KMS-11 (cell line): ENCODE measurements around the gene KLHL33.
A peak's percentile ranks its signal among the peaks of the same experiment; 100 is the strongest.
"Not testable (repeated sequence)": the region's sequence is repeated elsewhere in the genome, so short reads cannot be mapped to it uniquely, and the experiment has no call there.

Experiments
- H2AFZ ChIP-seq: fragments of 200-600 bp; sonication (generic); 2 replicates; pipeline ENCODE4 v1.6.1; 2016; ENCODE audit warnings: antibody characterized with exemption, mixed run types, low read depth
- H3K27ac ChIP-seq: fragments of 200-600 bp; sonication (generic); 2 replicates; pipeline ENCODE4 v1.6.1; 2016; ENCODE audit warnings: mild to moderate bottlenecking, mixed run types
- H3K27me3 ChIP-seq: fragments of 200-600 bp; sonication (generic); 2 replicates; pipeline ENCODE4 v1.6.1; 2017; ENCODE audit warnings: mild to moderate bottlenecking, low read depth, mixed run types, moderate library complexity; ENCODE audit not compliant: insufficient read depth
- H3K36me3 ChIP-seq: fragments of 200-600 bp; sonication (generic); 2 replicates; pipeline ENCODE4 v1.6.1; 2017; ENCODE audit warnings: mild to moderate bottlenecking, mixed run types; ENCODE audit not compliant: insufficient read depth
- H3K4me1 ChIP-seq: fragments of 200-600 bp; sonication (generic); 2 replicates; pipeline ENCODE4 v1.6.1; 2016; ENCODE audit warnings: mild to moderate bottlenecking, low read depth, mixed run types; ENCODE audit not compliant: poor library complexity, severe bottlenecking
- H3K4me2 ChIP-seq: fragments of 200-600 bp; sonication (generic); 2 replicates; pipeline ENCODE4 v1.7.0; 2016; ENCODE audit warnings: mild to moderate bottlenecking, mixed run types
- H3K4me3 ChIP-seq: fragments of 200-600 bp; sonication (generic); IDR thresholded peaks from 2 replicates; pipeline ENCODE4 v1.6.1; 2017; ENCODE audit warnings: low read depth, low read length, mixed read lengths; ENCODE audit not compliant: insufficient read depth
- H3K79me2 ChIP-seq: fragments of 200-600 bp; sonication (generic); 2 replicates; pipeline ENCODE4 v1.6.1; 2016; ENCODE audit warnings: low read depth, mixed run types; ENCODE audit not compliant: insufficient read depth
- H3K9ac ChIP-seq: fragments of 200-600 bp; sonication (generic); 2 replicates; pipeline ENCODE4 v1.6.1; 2016; ENCODE audit warnings: mild to moderate bottlenecking, mixed run types
- H4K20me1 ChIP-seq: fragments of 200-600 bp; sonication (generic); 2 replicates; pipeline ENCODE4 v1.6.1; 2016; ENCODE audit warnings: mild to moderate bottlenecking, mixed run types; ENCODE audit not compliant: insufficient read depth
- TF ChIP-seq, protein P1 (sequence below): fragments of 200-600 bp; sonication (generic); conservative IDR thresholded peaks from 2 replicates; pipeline ENCODE4 v1.6.1; 2017; ENCODE audit warnings: low read depth, mild to moderate bottlenecking, antibody characterized with exemption, low read length, moderate library complexity, mixed read lengths

KLHL33 gene

GRCh38 chr14:20458031-20458789 is 22.2 kb upstream of the KLHL33 start:
- H2AFZ ChIP-seq, result no peak overlapping the region
- no peak overlapping the region for H3K27ac ChIP-seq
- H3K27me3 ChIP-seq, result no peaks in the 10 kb centered on the region
- H3K9ac ChIP-seq, result no peak overlapping the region
- peaks cover 20% of the 10 kb centered on the region for H3K4me1 ChIP-seq
- no peak overlapping the region for H3K4me3 ChIP-seq
- H4K20me1 ChIP-seq, result no peaks in the 10 kb centered on the region
- H3K79me2 ChIP-seq, result peaks cover 38% of the 10 kb centered on the region
- TF ChIP-seq, protein P1, sequence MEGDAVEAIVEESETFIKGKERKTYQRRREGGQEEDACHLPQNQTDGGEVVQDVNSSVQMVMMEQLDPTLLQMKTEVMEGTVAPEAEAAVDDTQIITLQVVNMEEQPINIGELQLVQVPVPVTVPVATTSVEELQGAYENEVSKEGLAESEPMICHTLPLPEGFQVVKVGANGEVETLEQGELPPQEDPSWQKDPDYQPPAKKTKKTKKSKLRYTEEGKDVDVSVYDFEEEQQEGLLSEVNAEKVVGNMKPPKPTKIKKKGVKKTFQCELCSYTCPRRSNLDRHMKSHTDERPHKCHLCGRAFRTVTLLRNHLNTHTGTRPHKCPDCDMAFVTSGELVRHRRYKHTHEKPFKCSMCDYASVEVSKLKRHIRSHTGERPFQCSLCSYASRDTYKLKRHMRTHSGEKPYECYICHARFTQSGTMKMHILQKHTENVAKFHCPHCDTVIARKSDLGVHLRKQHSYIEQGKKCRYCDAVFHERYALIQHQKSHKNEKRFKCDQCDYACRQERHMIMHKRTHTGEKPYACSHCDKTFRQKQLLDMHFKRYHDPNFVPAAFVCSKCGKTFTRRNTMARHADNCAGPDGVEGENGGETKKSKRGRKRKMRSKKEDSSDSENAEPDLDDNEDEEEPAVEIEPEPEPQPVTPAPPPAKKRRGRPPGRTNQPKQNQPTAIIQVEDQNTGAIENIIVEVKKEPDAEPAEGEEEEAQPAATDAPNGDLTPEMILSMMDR, result no peak
- H3K36me3 ChIP-seq, result no peaks in the 10 kb centered on the region
- H3K4me2 ChIP-seq, result no peak overlapping the region

- Histone ChIP-seq H3K4me2 (peak overlapping the region; percentile 79; the same call in 1 of the 2 replicates), H3K4me1 (peaks cover 23% of the 10 kb centered on the region), H3K4me3 (no peak overlapping the region), H3K79me2 (peaks cover 43% of the 10 kb centered on the region), H3K27ac (no peak overlapping the region), H3K36me3 (no peaks in the 10 kb centered on the region), H2AFZ (no peak overlapping the region), H3K27me3 (no peaks in the 10 kb centered on the region), H4K20me1 (no peaks in the 10 kb centered on the region), H3K9ac (no peak overlapping the region)
- TF ChIP-seq, protein P1, result no peak
These were observed 21.0 kb upstream of the KLHL33 start for GRCh38 chr14:20456971-20457370.

GRCh38 chr14:20455355-20456300 is 19.7 kb upstream of the KLHL33 start:
- H3K4me2 ChIP-seq, result peak overlapping the region; percentile 79
- no peaks in the 10 kb centered on the region for H3K36me3 ChIP-seq
- H3K4me3 ChIP-seq, result no peak overlapping the region
- no peaks in the 10 kb centered on the region for H3K27me3 ChIP-seq
- peak overlapping the region; percentile 85 for H3K9ac ChIP-seq
- H3K79me2 ChIP-seq, result peaks cover 41% of the 10 kb centered on the region
- peak overlapping the region; percentile 75 for H2AFZ ChIP-seq
- peak overlapping the region; percentile 87 for H3K27ac ChIP-seq
- H3K4me1 ChIP-seq, result peaks cover 23% of the 10 kb centered on the region
- H4K20me1 ChIP-seq, result no peaks in the 10 kb centered on the region
- TF ChIP-seq, protein P1, result no peak

DNA sequence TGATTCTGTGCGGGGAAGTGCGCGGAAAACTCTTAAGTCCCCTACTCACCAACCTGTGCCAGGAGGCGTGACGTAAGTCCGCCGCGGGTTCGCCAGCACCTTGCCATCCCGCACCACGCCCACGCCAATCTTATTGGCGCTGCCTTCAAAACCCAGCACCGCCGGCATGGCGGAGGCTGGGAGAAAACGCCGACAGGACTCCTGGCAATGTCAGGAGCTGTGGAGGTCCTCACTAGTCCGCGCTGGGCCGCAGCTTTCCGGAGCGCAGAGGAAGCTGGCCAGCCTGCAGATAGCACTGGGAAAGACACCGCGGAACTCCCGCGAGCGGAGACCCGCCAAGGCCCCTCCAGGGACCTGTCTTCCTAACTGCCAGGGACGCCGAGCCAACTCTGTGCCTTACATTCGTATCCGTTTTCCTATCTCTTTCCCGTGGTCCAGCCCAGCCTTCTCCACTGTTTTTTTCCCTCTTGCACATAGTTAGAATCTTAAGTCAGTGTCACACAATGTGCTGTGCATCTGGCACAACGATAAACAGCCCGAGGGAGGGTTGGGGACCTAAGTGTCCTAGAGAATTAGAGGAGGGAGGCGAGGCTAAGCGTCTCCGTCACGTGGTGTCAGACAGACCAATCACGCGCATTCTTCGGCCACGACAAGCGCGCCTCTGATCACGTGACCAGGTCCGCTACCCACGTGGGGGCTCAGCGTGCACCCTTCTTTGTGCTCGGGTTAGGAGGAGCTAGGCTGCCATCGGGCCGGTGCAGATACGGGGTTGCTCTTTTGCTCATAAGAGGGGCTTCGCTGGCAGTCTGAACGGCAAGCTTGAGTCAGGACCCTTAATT is 18.8 kb upstream of the KLHL33 start, which contains the start of the genes APEX1 and OSGEP:
APEX1 (plus strand) TSS at position 711 of the 839 bp plus-strand sequence. CDS start 420 bp downstream, outside the sequence.
OSGEP (minus strand) TSS at position 297 of the 839 bp plus-strand sequence; CDS start at position 168, 129 bp downstream.
- TF ChIP-seq, protein P1, result no peak
- Histone ChIP-seq H3K27ac (peak within 1 kb of the TSS; percentile 87), H3K36me3 (no peaks in the 10 kb centered on the region), H3K27me3 (no peaks in the 10 kb centered on the region), H3K79me2 (peaks cover 32% of the 10 kb centered on the region), H3K9ac (peak within 1 kb of the TSS; percentile 85), H4K20me1 (no peaks in the 10 kb centered on the region), H3K4me2 (peak within 1 kb of the TSS; percentile 79), H2AFZ (peak within 1 kb of the TSS; percentile 75), H3K4me1 (peaks cover 17% of the 10 kb centered on the region), H3K4me3 (no peak within 1 kb of the TSS)

DNA sequence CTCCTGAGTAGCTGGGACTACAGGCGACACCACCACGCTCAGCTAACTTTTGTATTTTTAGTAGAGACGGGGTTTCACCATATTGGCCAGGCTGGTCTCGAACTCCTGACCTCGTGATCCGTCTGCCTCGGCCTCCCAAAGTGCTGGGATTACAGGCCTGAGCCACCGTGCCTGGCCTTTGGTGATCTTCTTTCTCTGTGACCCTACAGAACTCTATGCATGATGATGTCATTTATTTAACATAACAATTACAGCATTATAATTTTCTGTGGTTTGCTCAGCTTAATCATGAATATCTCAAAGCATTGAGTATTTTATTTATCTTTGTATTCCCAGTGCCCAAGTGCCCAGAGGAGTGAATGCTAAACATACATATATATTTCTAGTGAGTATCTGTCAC is 16.9 kb upstream of the KLHL33 start:
- Histone ChIP-seq H3K79me2 (peaks cover 32% of the 10 kb centered on the region), H3K4me1 (peaks cover 14% of the 10 kb centered on the region)
- H3K36me3 ChIP-seq, H3K9ac ChIP-seq, H3K27ac ChIP-seq, H4K20me1 ChIP-seq, H3K4me2 ChIP-seq, H3K27me3 ChIP-seq, H3K4me3 ChIP-seq, H2AFZ ChIP-seq: not testable (repeated sequence)
